ENCODE measurements around the gene MN1.

Gene MN1

GRCh38 chr22:27752771-27753170, 48.8 kb downstream of the MN1 start:
- TF ChIP-seq, protein P1, sequence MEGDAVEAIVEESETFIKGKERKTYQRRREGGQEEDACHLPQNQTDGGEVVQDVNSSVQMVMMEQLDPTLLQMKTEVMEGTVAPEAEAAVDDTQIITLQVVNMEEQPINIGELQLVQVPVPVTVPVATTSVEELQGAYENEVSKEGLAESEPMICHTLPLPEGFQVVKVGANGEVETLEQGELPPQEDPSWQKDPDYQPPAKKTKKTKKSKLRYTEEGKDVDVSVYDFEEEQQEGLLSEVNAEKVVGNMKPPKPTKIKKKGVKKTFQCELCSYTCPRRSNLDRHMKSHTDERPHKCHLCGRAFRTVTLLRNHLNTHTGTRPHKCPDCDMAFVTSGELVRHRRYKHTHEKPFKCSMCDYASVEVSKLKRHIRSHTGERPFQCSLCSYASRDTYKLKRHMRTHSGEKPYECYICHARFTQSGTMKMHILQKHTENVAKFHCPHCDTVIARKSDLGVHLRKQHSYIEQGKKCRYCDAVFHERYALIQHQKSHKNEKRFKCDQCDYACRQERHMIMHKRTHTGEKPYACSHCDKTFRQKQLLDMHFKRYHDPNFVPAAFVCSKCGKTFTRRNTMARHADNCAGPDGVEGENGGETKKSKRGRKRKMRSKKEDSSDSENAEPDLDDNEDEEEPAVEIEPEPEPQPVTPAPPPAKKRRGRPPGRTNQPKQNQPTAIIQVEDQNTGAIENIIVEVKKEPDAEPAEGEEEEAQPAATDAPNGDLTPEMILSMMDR (IDR thresholded peaks at IDR 0.05; ENCODE audit: low read depth, low read length, missing control alignments) = no peak
- H3K36me3 ChIP-seq (replicated peaks) = peaks cover 4% of the 10 kb centered on the region
- DNase-seq = peak; percentile 11
- H3K4me3 ChIP-seq (ENCODE audit: low read depth, low read length) = no peak overlapping the region
- no peaks in the 10 kb centered on the region for H3K27me3 ChIP-seq (replicated peaks)
- in situ Hi-C loops (cut with HindIII; ENCODE audit: low pct_ligation_motif_present, low sequenced_read_pairs) = no loop called here
- no peak overlapping the region for H3K27ac ChIP-seq

- Histone ChIP-seq H3K4me3 (ENCODE audit: low read depth, low read length) (no peak overlapping the region), H3K36me3 (replicated peaks) (peaks cover 4% of the 10 kb centered on the region), H3K27me3 (replicated peaks) (no peaks in the 10 kb centered on the region), H3K27ac (no peak overlapping the region)
- no peak for DNase-seq
- TF ChIP-seq, protein P1 (IDR thresholded peaks at IDR 0.05; ENCODE audit: low read depth, low read length, missing control alignments) = no peak
- in situ Hi-C loops (cut with HindIII; ENCODE audit: low pct_ligation_motif_present, low sequenced_read_pairs) = no loop called here
Measured at GRCh38 chr22:27752141-27752540, 49.4 kb downstream of the MN1 start.

DNA sequence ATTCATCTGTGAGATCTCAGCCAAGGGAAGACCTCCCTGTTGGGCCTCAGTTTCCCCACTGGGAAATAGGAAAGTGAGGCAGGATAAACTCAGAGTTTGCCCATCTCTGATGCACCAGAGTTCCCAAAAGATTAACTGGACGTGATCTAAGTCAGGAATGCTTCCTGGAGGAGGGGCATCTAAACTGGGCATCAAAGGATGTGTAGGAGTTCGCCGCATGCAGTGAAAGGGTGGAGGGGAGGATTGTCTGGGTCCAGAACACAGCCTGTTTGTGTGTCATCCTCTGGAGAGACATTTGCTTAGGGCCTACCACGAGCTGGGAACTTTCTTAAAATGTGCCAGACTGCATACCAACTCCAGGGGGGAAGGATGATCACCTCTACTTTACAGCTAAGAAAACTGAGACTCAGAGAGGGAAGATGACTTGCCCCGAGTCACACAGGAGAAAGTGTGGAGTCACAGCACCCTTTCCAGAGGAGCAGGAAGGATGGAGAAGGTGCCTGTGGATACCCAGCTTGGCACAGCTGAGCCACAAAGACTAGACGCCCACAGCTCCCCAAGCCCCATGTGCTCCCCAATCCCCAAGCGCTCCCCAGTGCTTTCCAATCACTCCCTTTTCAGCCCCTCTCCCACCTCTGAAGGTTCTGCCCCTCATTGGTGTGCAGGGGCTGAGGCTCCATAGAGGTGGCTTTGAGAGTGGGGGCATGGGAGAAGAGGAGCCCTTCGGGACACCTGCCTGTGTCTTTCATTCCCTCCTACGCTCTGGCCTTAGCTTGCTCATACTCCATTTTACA, 50.1 kb downstream of the MN1 start:
- in situ Hi-C loops (cut with HindIII; ENCODE audit: low pct_ligation_motif_present, low sequenced_read_pairs) = no loop called here
- no peak for DNase-seq
- Histone ChIP-seq H3K36me3 (replicated peaks) (peaks cover 4% of the 10 kb centered on the region), H3K4me3 (ENCODE audit: low read depth, low read length) (no peak overlapping the region), H3K27ac (no peak overlapping the region), H3K27me3 (replicated peaks) (no peaks in the 10 kb centered on the region)
- TF ChIP-seq, protein P1 (IDR thresholded peaks at IDR 0.05; ENCODE audit: low read depth, low read length, missing control alignments) = no peak

DNA sequence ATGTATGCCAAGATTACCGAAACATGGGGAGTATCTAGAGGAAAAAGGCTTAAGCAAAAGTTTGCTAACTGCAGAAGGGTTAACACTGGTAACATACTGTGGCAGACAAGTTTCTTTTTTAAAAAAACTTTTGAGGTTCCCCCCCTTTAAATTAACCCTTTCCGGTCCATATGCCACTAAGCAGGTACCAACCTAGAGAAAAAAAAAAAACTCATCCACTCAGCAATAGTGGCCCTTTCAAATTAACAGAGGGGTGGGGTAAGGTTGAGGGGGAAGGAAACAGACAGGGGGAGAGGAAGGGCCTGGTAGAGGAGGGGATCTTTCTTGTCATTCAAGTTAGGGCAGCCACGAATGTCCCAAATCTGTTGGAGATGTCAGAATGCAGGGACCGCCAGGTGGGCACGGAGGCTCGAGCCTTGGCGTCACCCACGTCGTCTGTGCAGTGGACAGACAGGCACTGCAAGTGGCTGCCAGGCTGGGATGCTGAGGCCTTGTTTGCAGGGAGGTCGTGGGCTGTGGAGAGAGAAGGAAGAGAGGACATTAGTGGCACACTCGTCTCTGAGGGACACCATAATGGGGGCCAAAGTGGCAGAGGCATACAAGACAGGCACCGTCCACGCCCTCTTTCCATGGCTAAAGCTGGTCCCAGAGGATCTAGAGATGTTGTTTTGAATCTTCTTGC, 50.8 kb downstream of the MN1 start:
- Histone ChIP-seq H3K4me3 (ENCODE audit: low read depth, low read length) (no peak overlapping the region), H3K27ac (no peak overlapping the region), H3K27me3 (replicated peaks) (no peaks in the 10 kb centered on the region), H3K36me3 (replicated peaks) (peaks cover 4% of the 10 kb centered on the region)
- in situ Hi-C loops (cut with HindIII; ENCODE audit: low pct_ligation_motif_present, low sequenced_read_pairs) = no loop called here
- TF ChIP-seq, protein P1 (IDR thresholded peaks at IDR 0.05; ENCODE audit: low read depth, low read length, missing control alignments) = no peak
- DNase-seq = no peak

- Histone ChIP-seq H3K36me3 (replicated peaks) (peaks cover 4% of the 10 kb centered on the region), H3K27ac (no peak overlapping the region), H3K27me3 (replicated peaks) (no peaks in the 10 kb centered on the region), H3K4me3 (ENCODE audit: low read depth, low read length) (no peak overlapping the region)
- TF ChIP-seq, protein P1 (IDR thresholded peaks at IDR 0.05; ENCODE audit: low read depth, low read length, missing control alignments) = no peak
- in situ Hi-C loops (cut with HindIII; ENCODE audit: low pct_ligation_motif_present, low sequenced_read_pairs) = no loop called here
- peak; percentile 6 for DNase-seq
Measured at GRCh38 chr22:27749597-27750225, 51.8 kb downstream of the MN1 start.
